ENCODE data around the gene C4orf17.

C4orf17 gene

DNA sequence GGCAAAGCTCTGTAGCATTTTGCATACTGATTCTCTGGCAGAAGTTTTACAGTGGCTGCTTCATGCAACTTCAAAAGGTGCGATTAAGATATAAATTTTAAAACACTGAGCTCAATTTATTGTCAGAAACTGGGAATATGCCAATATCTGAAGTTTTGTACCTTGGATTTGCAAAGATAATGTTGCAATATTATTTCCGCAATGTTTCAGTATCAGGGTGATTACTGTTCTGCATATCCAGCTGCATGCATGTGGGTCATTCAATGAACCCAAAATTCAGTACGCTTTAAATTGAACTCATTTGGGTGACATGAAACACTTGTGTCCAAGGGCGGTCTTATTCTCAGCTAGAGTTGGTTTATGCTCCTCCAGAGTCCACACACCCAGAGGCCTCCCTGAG, 26.9 kb downstream of the C4orf17 start:
- no peak overlapping the region for H3K4me3 ChIP-seq (ENCODE audit: low read depth, low read length)
- TF ChIP-seq, protein P1, sequence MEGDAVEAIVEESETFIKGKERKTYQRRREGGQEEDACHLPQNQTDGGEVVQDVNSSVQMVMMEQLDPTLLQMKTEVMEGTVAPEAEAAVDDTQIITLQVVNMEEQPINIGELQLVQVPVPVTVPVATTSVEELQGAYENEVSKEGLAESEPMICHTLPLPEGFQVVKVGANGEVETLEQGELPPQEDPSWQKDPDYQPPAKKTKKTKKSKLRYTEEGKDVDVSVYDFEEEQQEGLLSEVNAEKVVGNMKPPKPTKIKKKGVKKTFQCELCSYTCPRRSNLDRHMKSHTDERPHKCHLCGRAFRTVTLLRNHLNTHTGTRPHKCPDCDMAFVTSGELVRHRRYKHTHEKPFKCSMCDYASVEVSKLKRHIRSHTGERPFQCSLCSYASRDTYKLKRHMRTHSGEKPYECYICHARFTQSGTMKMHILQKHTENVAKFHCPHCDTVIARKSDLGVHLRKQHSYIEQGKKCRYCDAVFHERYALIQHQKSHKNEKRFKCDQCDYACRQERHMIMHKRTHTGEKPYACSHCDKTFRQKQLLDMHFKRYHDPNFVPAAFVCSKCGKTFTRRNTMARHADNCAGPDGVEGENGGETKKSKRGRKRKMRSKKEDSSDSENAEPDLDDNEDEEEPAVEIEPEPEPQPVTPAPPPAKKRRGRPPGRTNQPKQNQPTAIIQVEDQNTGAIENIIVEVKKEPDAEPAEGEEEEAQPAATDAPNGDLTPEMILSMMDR (IDR thresholded peaks at IDR 0.05; ENCODE audit: low read depth, low read length): no peak

DNA sequence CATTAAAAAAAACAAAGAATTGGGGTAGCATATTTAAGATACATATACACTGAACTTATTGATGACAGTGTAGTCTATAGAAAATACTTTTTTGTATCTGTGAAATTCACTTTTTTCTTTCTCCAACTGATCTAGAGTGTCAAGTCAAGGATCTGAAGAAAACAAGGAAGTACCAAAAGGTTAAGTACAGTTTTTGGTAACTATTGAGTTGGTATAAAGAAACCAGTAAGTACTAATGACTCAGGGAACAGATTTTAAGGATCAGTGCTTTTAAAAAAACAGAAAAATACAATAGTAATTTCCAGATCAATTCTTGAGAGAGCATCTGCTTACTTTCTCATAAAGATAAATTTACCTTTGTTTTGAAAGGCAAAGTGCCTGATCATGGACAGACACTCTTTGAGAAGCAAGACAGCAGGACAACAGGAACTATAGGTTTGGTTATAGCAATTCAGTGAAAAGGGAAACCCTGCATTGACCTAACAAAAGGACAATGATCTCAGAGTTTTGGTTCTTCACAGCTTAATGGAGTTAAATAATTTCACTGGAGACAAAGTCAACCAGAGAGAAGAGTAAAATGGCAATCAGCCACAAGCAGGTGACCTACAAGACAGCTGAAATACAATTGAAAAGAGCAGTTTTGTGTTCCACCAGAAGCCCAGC, 29.6 kb downstream of the C4orf17 start:
- H3K4me3 ChIP-seq (ENCODE audit: low read depth, low read length): no peak overlapping the region
- TF ChIP-seq, protein P1 (IDR thresholded peaks at IDR 0.05; ENCODE audit: low read depth, low read length): no peak

DNA sequence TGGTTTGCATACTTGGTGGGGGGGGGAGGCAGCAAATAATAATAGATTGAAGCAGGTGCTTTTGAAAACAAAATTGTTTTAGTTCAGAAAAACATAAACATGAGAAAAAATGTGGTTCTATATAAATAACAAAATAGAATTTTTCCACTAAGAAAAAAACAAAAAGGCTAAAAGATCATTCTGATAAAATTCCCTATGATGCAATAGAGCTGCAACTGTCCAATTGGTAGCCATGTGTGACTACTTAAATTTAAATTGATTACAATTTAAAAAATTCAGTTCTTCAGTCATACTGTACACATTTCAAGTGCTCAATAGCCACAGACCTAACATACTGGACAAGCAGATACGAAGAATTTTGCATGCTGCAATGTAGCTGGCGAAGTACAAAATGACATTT, 42.1 kb downstream of the C4orf17 start:
- TF ChIP-seq, protein P1 (IDR thresholded peaks at IDR 0.05; ENCODE audit: low read depth, low read length): no peak
- no peak overlapping the region for H3K4me3 ChIP-seq (ENCODE audit: low read depth, low read length)

DNA sequence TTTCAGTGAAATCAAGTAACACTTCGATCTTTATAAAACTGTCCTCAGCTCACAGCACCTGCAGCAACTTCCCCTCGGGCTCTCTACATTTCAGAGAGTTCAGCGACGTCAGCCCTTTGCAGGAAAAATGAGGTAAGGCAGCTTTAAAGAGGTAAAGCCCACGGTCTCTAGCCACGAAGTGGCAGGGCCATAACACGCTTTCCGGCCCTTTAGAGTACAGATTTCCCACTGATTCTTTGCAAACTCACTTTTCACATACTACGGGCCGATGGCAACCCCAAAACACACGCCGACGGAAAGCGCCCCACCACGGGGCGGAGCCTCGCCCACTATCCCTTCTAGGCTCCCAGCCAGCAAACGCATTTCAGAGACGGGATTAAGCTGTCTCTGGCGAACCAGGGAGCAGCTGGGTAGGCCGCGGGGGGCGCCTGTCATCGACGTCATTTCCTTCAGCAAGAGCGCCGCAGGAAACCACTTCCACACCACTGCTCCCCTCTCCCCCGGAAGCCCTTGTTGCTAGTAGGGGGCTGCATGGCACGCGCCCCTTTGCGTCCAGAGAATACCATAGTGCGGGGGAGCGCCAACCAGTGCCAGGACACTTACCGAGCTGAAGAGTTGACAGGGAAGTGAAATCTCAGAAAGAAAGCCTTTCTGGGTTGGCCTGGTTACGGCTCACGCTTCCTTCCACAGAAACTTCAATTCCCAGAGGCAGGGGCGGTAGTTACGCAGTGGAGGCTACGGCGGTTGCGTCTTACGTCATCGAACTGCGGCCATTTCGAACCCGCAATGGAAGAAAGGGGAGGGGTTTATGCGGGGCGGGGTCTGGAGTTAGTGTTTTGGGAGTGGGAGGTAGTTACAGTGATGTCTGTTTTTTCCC, 52.7 kb downstream of the C4orf17 start, which contains the start of gene TRMT10A:
Gene TRMT10A, minus strand, starts transcription at position 730 of the 877 bp plus-strand sequence. CDS start 4,701 bp downstream, outside the sequence.
- TF ChIP-seq, protein P1 (IDR thresholded peaks at IDR 0.05; ENCODE audit: low read depth, low read length): no peak
- peak within 1 kb of the TSS; percentile 64 for H3K4me3 ChIP-seq (ENCODE audit: low read depth, low read length)

DNA sequence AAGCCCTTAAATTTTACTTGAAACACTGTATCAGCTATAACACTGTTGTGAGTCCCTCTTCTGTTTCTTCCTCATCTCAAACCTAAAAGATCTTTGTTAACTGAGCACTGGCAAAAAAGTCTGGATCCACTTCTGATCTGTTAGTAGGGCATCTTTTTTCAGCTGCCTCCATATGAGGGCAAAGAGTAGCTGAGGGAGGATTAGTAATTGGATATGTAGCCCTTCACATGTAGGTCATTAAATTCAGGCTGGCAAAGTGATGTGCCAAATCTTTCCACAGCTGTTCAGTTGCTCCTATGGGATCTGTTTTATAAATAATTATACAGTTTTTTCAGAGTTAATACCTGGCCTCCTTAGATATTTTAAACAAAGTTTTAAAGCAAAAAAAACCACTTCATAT, 54.1 kb downstream of the C4orf17 start:
- no peak overlapping the region for H3K4me3 ChIP-seq (ENCODE audit: low read depth, low read length)
- TF ChIP-seq, protein P1 (IDR thresholded peaks at IDR 0.05; ENCODE audit: low read depth, low read length): no peak

DNA sequence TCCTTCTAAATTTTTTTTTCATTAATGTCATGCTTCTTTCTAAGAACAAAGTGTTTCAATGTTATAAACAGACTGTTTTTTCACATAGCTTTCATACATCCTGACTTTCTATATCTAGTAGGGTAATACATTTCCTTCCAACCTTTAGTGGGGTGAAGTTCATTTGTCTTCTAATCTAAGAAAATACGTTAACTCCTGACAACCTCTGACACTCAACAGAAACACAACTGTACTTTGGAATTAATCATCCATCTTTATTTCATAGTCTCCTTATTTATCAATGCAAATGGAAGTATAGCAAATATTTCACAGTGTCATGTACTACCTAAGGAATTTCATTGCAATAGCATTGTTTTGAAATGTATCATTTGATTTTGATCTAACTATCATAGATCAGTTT, 61.1 kb downstream of the C4orf17 start:
- TF ChIP-seq, protein P1 (IDR thresholded peaks at IDR 0.05; ENCODE audit: low read depth, low read length): no peak
- no peak overlapping the region for H3K4me3 ChIP-seq (ENCODE audit: low read depth, low read length)

Measured in WI38 (cell line).